Pancreas (tissue), 10 donors: ENCODE data around the gene RPS6KC1. TPM values are rescaled to one million over a fixed set of nuclear protein-coding genes. Genes with fewer than 3 reads are reported as not detected.
"Not testable (repeated sequence)": the region's sequence is repeated elsewhere in the genome, so short reads cannot be mapped to it uniquely, and the experiment has no call there.

Source experiments
- ATAC-seq, 4 donors: fragments of 200-7000 bp; cut with Tn5 transposase; one replicate each; pipeline versions ENCODE4 v1.8.0 to v1.9.1; 2020; ENCODE audit warnings: mild to moderate bottlenecking in 4 of 4, moderate library complexity in 4 of 4
- DNase-seq, 6 donors: peaks; one replicate each; pipeline ENCODE4 v3.0.0-alpha.2; 2020
- FAIRE-seq: peaks from 2 replicates; lab custom pipeline; 2012; peaks lifted over from hg19 to GRCh38; lab: Jason Lieb, UNC
- H3K27ac ChIP-seq, 4 donors: fragments of 200-600 bp; sonication (generic); 1 replicate in 3 of 4; 2 replicates in 1 of 4; pipeline versions ENCODE4 v1.5.0 to v1.8.0; 2020
- H3K27me3 ChIP-seq, 4 donors: fragments of 200-600 bp; one replicate each; pipeline ENCODE4 v1.8.0; 2021
- H3K36me3 ChIP-seq, 3 donors: fragments of 200-600 bp; sonication (generic) in 1 of 3; one replicate each; pipeline versions ENCODE4 v1.5.0 to v1.8.0; 2020 to 2021
- H3K4me1 ChIP-seq, 3 donors: fragments of 200-600 bp; one replicate each; pipeline ENCODE4 v1.8.0; 2021
- H3K4me3 ChIP-seq, 4 donors: fragments of 200-600 bp; sonication (generic) in 2 of 4; one replicate each; pipeline versions ENCODE4 v1.5.0 to v1.8.0; 2020 to 2021
- H3K9me3 ChIP-seq, 4 donors: fragments of 200-600 bp; one replicate each; pipeline ENCODE4 v1.8.0; 2021
- WGBS, 2 donors: extraction: QIAGEN DNeasy Blood & Tissue Kit; methylation state at CpG; one replicate each; pipeline ENCODE4 v1.1.7; 2013; 5-methylcytosine and 5-hydroxymethylcytosine counted together
- intact Hi-C, 3 donors: fragments of 100-400 bp; cut with DNase I; formaldehyde crosslinking; loops; one replicate each; pipeline versions ENCODE4 v1.11.1 to v1.14.2; 2022
- polyA plus RNA-seq, 2 donors: library from polyadenylated mRNA; stranded (reverse); fragments of 200-250 nt; gene quantifications; one replicate each; pipeline ENCODE4 v1.2.3, GENCODE V29; 2013
- total RNA-seq, 6 donors: library from RNA; stranded (reverse); fragmentation: NEBNext Ultra II Directional in 4 of 6; extraction: Animal tissue kit (Norgen Biotek cat#: 25700) in 4 of 6; gene quantifications; one replicate each; pipeline versions ENCODE4 v1.2.1 to v1.2.4, GENCODE V29; 2021 to 2023
- TF ChIP-seq, protein P1 (sequence below), 4 donors: fragments of 200-600 bp; sonication (generic) in 3 of 4; IDR thresholded peaks; one replicate each; pipeline versions ENCODE4 v1.5.0 to v1.8.0; 2021; ENCODE audit warnings: antibody characterized with exemption in 4 of 4
- donor health status: healthy with polysubstance abuse.
- donor health status: DM: no; HTN: no; CAD: no; lungs with moderate emphysema.
- donor health status: DM: no; HTN: no; CAD: no.
- donor health status: control.
- donor health status: control.
- donor health status: Bipolar disorder and iron deficiency.
- donor health status: DM: yes; HTN: yes; CAD: no.
- donor health status: DM: no; HTN: no; CAD: no.
- donor health status: DM: no; HTN: no; CAD: no.
- donor health status: DM: yes; HTN: yes; CAD: no.

RPS6KC1 gene
- total and polyA plus RNA-seq, 8 donors: 2.3 to 11.4 (median 7.0) TPM

DNA sequence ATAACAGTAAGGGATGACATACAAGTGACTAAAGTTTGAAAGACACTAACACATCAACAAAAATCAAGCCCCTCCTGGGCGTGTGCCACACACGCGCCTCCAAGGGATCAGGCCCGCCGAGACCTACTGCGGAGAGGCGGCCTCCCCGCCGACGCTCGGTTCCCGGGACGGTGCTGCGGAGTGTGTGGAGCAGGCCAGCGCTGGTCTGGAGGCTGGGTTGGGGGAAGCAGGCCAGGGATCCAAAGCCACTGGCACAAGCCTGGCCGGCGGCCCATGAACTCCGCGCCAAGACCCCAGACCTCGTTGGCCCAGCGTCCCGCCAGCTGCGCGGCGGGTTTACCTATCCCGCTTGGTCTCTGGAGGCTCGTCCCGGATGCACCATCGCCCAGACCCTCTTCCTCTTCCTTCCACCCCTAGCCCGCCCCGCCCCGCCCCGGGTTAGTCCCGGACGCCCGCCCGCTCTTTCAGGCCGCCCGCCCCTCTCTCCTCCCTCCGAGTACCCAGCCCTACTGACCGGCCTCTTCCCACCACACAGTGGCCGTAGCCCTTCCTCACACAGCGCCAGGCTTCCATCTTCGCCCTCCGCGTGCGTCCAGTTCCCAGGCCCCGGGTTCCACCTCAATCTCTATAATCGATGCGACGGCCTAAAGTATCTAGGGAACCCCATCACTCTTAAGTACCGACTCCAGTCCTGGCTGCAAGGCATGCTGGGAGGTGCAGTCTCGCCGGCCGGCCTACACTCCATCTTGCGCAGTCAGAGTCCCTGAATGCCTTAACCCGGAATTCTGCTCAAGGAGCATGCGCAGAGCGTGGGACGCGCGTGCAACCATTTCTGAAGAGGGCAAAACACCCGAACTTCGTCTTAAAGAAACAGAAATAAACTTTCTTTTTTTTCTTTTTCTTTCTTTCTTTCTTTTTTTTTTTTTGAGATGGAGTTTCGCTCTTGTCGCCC, 35.7 kb upstream of the RPS6KC1 start, which contains the start of gene ANGEL2:
TSS of gene ANGEL2 (minus strand) at position 769 of the 952 bp plus-strand sequence. CDS start at position 573, 196 bp downstream.
- H3K27me3 ChIP-seq: no peaks in the 10 kb centered on the region
- intact Hi-C loops: no loop called here
- ATAC-seq (peak; percentile 95 to 99 (median 98)), DNase-seq (peak; percentile 93 to 99 (median 96)), FAIRE-seq (peak; percentile 91)
- TF ChIP-seq, protein P1, sequence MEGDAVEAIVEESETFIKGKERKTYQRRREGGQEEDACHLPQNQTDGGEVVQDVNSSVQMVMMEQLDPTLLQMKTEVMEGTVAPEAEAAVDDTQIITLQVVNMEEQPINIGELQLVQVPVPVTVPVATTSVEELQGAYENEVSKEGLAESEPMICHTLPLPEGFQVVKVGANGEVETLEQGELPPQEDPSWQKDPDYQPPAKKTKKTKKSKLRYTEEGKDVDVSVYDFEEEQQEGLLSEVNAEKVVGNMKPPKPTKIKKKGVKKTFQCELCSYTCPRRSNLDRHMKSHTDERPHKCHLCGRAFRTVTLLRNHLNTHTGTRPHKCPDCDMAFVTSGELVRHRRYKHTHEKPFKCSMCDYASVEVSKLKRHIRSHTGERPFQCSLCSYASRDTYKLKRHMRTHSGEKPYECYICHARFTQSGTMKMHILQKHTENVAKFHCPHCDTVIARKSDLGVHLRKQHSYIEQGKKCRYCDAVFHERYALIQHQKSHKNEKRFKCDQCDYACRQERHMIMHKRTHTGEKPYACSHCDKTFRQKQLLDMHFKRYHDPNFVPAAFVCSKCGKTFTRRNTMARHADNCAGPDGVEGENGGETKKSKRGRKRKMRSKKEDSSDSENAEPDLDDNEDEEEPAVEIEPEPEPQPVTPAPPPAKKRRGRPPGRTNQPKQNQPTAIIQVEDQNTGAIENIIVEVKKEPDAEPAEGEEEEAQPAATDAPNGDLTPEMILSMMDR (IDR thresholded peaks at IDR 0.05): no peak
- no peaks in the 10 kb centered on the region for H3K9me3 ChIP-seq
- H3K4me3 ChIP-seq: peak within 1 kb of the TSS; percentile 55 to 92 (median 72)
- peak within 1 kb of the TSS; percentile 50 to 89 (median 73) for H3K27ac ChIP-seq
- WGBS, 2 donors: 0% methylated on average over 58 to 66 of the region's 66 CpGs
- H3K36me3 ChIP-seq: no peaks in the 10 kb centered on the region
- H3K4me1 ChIP-seq: peaks cover 5 to 12% (median 7%) of the 10 kb centered on the region in 3 donors

DNA sequence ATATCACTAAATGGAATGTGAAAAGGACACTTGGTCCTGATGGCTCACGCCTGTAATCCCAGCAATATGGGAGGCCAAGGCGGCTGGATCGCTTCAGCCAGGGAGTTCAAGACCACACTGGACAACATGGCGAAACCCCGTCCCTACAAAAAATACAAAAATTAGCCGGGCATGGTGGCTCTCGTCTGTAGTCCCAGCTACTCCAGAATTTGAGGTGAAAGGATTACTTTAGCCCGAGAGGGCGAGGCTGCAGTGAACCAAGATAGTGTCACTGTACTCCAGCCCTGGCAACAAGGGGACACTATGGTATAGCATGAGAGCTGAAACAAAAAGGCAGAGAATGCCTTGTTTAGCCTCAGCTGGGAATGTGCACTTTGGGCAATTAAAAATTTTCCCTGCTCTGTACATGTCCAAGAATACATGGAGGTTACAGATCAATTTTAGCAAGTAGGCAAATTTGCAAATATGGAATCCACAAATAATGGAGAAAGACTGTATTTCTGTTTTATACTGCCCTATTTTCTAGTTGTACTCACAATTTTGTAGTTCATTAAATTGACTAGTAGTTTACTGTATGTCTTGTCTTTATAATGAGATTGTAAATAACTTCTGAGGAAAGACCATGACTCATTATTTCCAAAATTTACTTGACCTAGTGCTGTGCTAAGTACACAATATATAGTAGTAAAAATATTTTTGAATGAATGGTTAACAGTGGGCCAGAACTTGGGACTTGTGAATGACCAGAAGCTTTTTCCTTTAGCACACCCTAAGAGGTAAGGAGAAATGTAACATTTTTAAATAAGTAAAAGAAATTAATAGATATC, 33.4 kb upstream of the RPS6KC1 start:
- ATAC-seq: no peak
- no peak for FAIRE-seq

DNA sequence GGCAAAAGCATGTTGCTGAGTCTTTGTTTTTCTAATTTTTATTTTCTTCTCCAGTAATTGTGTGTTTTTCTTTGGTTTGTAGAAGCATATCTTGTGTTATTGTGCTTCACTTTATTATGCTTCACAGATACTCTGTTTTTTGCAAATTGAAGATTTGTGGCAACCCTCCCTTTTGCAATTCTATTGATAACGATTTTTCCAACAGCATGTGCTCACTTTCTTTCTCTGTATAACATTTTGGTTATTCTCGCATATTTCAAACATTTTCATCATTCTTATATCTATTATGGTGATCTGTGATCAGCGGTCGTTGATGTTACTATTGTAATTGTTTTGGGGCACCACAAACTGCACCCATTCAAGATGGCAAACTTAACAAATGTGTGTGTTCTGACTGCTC, 31.6 kb upstream of the RPS6KC1 start:
- H3K27me3 ChIP-seq: no peaks in the 10 kb centered on the region
- H3K4me1 ChIP-seq: peaks cover under 1 to 4% (median 2%) of the 10 kb centered on the region in 3 donors
- no peak for ATAC-seq
- no peak for FAIRE-seq
- 79 to 86% methylated on average over 4 of the region's 4 CpGs for WGBS, 2 donors
- TF ChIP-seq, protein P1 (IDR thresholded peaks at IDR 0.05): no peak
- no peak for DNase-seq
- no peak overlapping the region for H3K27ac ChIP-seq
- intact Hi-C loops: no loop called here
- no peaks in the 10 kb centered on the region for H3K9me3 ChIP-seq
- H3K36me3 ChIP-seq: no peaks in the 10 kb centered on the region
- no peak overlapping the region for H3K4me3 ChIP-seq

More for the DNA sequence above, 33.4 kb upstream of the RPS6KC1 start:
- H3K9me3 ChIP-seq: no peaks in the 10 kb centered on the region
- no peak overlapping the region for H3K27ac ChIP-seq
- H3K36me3 ChIP-seq: no peaks in the 10 kb centered on the region
- no peak overlapping the region for H3K4me3 ChIP-seq
- TF ChIP-seq, protein P1 (IDR thresholded peaks at IDR 0.05): no peak
- H3K27me3 ChIP-seq: no peaks in the 10 kb centered on the region
- H3K4me1 ChIP-seq: peaks cover 5 to 12% (median 7%) of the 10 kb centered on the region in 3 donors
- DNase-seq: no peak
- WGBS, 2 donors: 93 to 97% methylated on average over 9 of the region's 9 CpGs
- intact Hi-C loops: no loop called here

DNA sequence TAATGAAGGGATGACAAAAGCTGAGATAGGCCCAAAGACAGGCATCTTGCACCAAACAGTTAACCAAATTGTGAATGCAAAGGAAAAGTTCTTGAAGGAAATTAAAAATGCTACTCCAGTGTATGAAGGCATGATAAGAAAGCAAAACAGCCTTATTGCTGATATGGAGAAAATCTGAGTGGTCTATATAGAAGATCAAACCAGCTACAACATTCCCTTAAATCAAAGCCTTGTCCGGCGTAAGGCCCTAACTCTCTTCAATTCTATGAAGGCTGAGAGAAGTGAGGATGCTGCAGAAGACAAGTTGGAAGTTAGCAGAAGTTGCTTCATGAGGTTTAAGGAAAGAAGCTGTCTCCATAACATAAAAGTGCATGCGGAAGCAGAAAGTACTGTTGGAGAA, 31.0 kb upstream of the RPS6KC1 start:
- FAIRE-seq: no peak
- Histone ChIP-seq H3K27ac (no peak overlapping the region), H3K27me3 (no peaks in the 10 kb centered on the region), H3K4me3 (no peak overlapping the region), H3K4me1 (no peaks in the 10 kb centered on the region), H3K9me3 (no peaks in the 10 kb centered on the region), H3K36me3 (no peaks in the 10 kb centered on the region)
- no peak for ATAC-seq
- DNase-seq: no peak
- TF ChIP-seq, protein P1 (IDR thresholded peaks at IDR 0.05): no peak
- WGBS, 2 donors: 90 to 96% methylated on average over 3 of the region's 3 CpGs
- intact Hi-C loops: no loop called here

DNA sequence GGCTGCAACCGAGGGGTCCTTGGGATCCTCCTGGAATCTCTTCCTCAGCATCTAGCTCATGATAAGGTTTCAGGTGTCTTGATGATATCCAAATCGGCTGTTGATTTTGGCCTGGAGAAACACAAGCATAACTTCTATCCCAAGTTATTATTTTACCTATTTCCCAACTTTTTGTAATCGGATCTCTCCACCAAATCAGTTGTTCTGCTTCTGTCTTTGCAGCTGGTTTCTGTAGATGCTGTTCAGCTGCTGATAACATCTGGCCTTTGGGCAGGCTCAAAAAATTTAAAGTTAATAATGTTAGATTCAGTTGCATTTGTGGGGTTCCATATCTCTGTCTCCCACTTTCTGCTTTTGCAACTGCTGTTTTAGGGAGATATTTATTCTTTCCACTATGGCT, 24.0 kb upstream of the RPS6KC1 start:
- H3K27me3 ChIP-seq, DNase-seq, H3K27ac ChIP-seq, H3K4me3 ChIP-seq, H3K9me3 ChIP-seq, intact Hi-C loops, H3K36me3 ChIP-seq, ATAC-seq, FAIRE-seq, H3K4me1 ChIP-seq: not testable (repeated sequence)
- 75 to 87% methylated on average over 3 of the region's 3 CpGs for WGBS, 2 donors
